Naive B cell (primary cell): ENCODE results near the gene PKMYT1. TPM values are rescaled to one million over a fixed set of nuclear protein-coding genes. Genes with fewer than 3 reads are reported as not detected.
"Not testable (repeated sequence)": the region's sequence is repeated elsewhere in the genome, so short reads cannot be mapped to it uniquely, and the experiment has no call there.

Experiments
- ATAC-seq, 2 donors: fragments of 150-1000 bp; cut with Tn5 transposase; 2 replicates each; pipeline ENCODE4 v1.10.0; 2021; ENCODE audit warnings: low read depth in 2 of 2, mild to moderate bottlenecking in 2 of 2, moderate library complexity in 2 of 2
- DNase-seq: peaks from one replicate; pipeline ENCODE4 v3.0.0; 2022
- H3K27ac Mint-ChIP-seq, 6 donors: one replicate each; pipeline ENCODE4 v1.8.0; 2020 to 2022; ENCODE audit warnings: mild to moderate bottlenecking in 6 of 6, mixed read lengths in 6 of 6, moderate library complexity in 5 of 6, inconsistent platforms in 2 of 6
- H3K27me3 Mint-ChIP-seq, 3 donors: one replicate each; pipeline ENCODE4 v1.8.0; 2021 to 2022; ENCODE audit warnings: mixed read lengths in 3 of 3, mild to moderate bottlenecking in 1 of 3
- H3K36me3 Mint-ChIP-seq, 2 donors: one replicate each; pipeline ENCODE4 v1.8.0; 2020 to 2022; ENCODE audit warnings: mixed read lengths in 2 of 2, inconsistent platforms in 1 of 2, mild to moderate bottlenecking in 1 of 2
- H3K4me1 Mint-ChIP-seq, 3 donors: one replicate each; pipeline ENCODE4 v1.8.0; 2020 to 2022; ENCODE audit warnings: mixed read lengths in 3 of 3, inconsistent platforms in 1 of 3, mild to moderate bottlenecking in 1 of 3, moderate library complexity in 1 of 3
- H3K4me3 Mint-ChIP-seq, 8 donors: one replicate each; pipeline ENCODE4 v1.8.0; 2020 to 2022; ENCODE audit warnings: mild to moderate bottlenecking in 8 of 8, mixed read lengths in 8 of 8, moderate library complexity in 8 of 8, inconsistent platforms in 2 of 8
- H3K9me3 Mint-ChIP-seq, 7 donors: one replicate each; pipeline ENCODE4 v1.8.0; 2020 to 2022; ENCODE audit warnings: mixed read lengths in 7 of 7, mild to moderate bottlenecking in 5 of 7, inconsistent platforms in 2 of 7, moderate library complexity in 1 of 7
- polyA plus RNA-seq, 6 donors: library from polyadenylated mRNA; unstranded; fragments of 300-500 nt; fragmentation: Illumina TruSeq; gene quantifications; one replicate each; pipeline ENCODE4 v1.2.3, GENCODE V29; 2021; ENCODE audit warnings: low read depth in 6 of 6

The PKMYT1 gene
- polyA plus RNA-seq, 6 donors from 2014 or later: 0.45 to 0.88 (median 0.62) TPM; not detected in 2

- peak overlapping the region in 2 of 6 donors; percentile 47 to 74 for H3K27ac Mint-ChIP-seq
- no peak for DNase-seq
- peak in 1 of 2 donors; percentile 88 for ATAC-seq
- H3K4me3 Mint-ChIP-seq: peak overlapping the region in 2 of 8 donors; percentile 42 to 45
- peaks cover 0 to 7% (median 0%) of the 10 kb centered on the region in 3 donors for H3K4me1 Mint-ChIP-seq
- H3K36me3 Mint-ChIP-seq: peaks cover 0 to 9% of the 10 kb centered on the region in 2 donors
- peaks cover 0 to 23% (median 14%) of the 10 kb centered on the region in 3 donors for H3K27me3 Mint-ChIP-seq
- no peaks in the 10 kb centered on the region for H3K9me3 Mint-ChIP-seq
Observed at GRCh38 chr16:2953706-2954627, 26.3 kb downstream of the PKMYT1 start.

GRCh38 chr16:2952679-2953078 is 27.6 kb downstream of the PKMYT1 start:
- Mint-ChIP-seq H3K36me3 (peaks cover 0 to 9% of the 10 kb centered on the region in 2 donors), H3K9me3 (no peaks in the 10 kb centered on the region), H3K27me3 (peaks cover 0 to 23% (median 14%) of the 10 kb centered on the region in 3 donors), H3K27ac (no peak overlapping the region), H3K4me3 (no peak overlapping the region), H3K4me1 (peaks cover 0 to 7% (median 0%) of the 10 kb centered on the region in 3 donors)
- no peak for DNase-seq
- ATAC-seq: no peak

- H3K4me3 Mint-ChIP-seq: no peak overlapping the region
- no peaks in the 10 kb centered on the region for H3K9me3 Mint-ChIP-seq
- peaks cover 0 to 7% (median 0%) of the 10 kb centered on the region in 3 donors for H3K4me1 Mint-ChIP-seq
- peaks cover 0 to 9% of the 10 kb centered on the region in 2 donors for H3K36me3 Mint-ChIP-seq
- ATAC-seq (no peak), DNase-seq (no peak)
- H3K27me3 Mint-ChIP-seq: peaks cover 0 to 5% (median 0%) of the 10 kb centered on the region in 3 donors
- peak overlapping the region in 1 of 6 donors; percentile 82 for H3K27ac Mint-ChIP-seq
Observed at GRCh38 chr16:2950773-2951172, 29.5 kb downstream of the PKMYT1 start.

DNA sequence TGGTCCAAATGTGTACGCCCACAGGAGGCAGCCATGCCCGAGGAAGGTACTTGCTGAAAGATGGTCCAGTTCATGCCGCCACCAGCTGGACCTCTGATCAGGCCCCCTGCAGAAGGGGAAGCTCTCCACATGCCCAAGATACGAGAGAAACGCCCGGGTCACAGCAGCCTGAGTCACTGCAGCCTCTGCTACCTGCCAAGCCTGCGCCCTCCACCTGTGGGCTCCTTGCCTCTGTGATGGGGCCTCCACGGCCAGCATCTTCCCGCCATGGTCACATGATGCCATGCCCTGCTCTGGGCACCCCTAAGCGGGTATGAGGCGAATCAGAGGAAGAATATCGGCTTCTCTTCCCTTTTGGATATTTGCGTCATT is 29.9 kb downstream of the PKMYT1 start:
- Mint-ChIP-seq H3K27ac (no peak overlapping the region), H3K9me3 (no peaks in the 10 kb centered on the region), H3K36me3 (peaks cover 0 to 9% of the 10 kb centered on the region in 2 donors), H3K27me3 (peaks cover 0 to 4% (median 0%) of the 10 kb centered on the region in 3 donors), H3K4me1 (peaks cover 0 to 7% (median 0%) of the 10 kb centered on the region in 3 donors), H3K4me3 (peak overlapping the region in 1 of 8 donors; percentile 25)
- ATAC-seq: no peak
- no peak for DNase-seq

- H3K27ac Mint-ChIP-seq: peak overlapping the region in 1 of 6 donors; percentile 92
Observed at GRCh38 chr16:2949705-2950352, 30.4 kb downstream of the PKMYT1 start.

DNA sequence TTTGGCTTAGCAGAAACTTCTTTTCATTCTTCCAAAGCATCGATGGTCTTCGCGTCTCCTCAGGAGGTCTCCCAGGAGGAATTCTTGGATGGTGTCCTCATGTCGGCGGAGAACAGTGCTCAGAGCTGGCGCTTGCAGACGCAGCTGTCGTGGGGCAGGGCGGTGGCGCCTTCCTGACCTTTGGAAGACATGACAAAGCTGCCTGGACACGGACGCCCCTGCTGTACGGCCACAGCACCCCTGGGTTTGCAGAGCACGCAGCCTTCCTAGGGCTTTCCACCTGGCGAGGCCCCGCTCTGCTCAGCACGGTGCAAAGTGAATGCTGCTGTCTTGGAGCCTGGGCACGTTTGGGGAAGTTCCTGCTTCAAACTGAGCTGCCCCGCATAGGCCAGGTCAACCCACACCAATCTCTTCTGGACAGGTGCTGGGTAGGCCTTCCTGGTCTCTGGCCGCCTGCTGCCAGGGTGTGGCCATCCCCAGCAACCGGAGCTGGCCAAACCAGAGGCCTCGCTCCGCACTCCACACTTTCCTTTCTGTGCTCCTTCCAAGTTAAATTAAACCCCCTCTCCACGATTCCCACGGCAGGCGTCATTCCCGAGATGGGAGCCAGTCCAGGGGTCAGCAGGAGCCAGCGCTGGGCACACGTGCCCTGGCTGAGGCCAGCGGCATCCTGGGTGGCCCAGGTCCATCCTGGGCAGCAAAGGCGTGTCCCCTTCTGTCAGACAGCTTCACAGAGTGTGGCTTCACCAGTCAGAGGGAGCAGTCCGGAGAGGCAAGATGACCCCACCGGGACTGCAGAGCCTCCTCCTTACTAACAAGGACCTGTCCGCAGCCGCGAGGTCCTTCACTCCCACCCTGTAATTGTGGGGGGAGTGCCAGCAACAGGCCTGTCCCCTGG is 31.2 kb downstream of the PKMYT1 start:
- H3K4me3 Mint-ChIP-seq: no peak overlapping the region
- peaks cover 0 to 4% (median 0%) of the 10 kb centered on the region in 3 donors for H3K4me1 Mint-ChIP-seq
- peaks cover 0 to under 1% (median 0%) of the 10 kb centered on the region in 3 donors for H3K27me3 Mint-ChIP-seq
- ATAC-seq (no peak), DNase-seq (no peak)
- H3K9me3 Mint-ChIP-seq: no peaks in the 10 kb centered on the region
- H3K27ac Mint-ChIP-seq: peak overlapping the region in 2 of 6 donors; percentile 29 to 44
- H3K36me3 Mint-ChIP-seq: peaks cover 0 to 9% of the 10 kb centered on the region in 2 donors

More at GRCh38 chr16:2949705-2950352, 30.4 kb downstream of the PKMYT1 start:
- ATAC-seq (no peak), DNase-seq (no peak)
- H3K36me3 Mint-ChIP-seq: peaks cover 0 to 9% of the 10 kb centered on the region in 2 donors
- peaks cover 0 to 7% (median 0%) of the 10 kb centered on the region in 3 donors for H3K4me1 Mint-ChIP-seq
- peaks cover 0 to 4% (median 0%) of the 10 kb centered on the region in 3 donors for H3K27me3 Mint-ChIP-seq
- H3K9me3 Mint-ChIP-seq: no peaks in the 10 kb centered on the region
- H3K4me3 Mint-ChIP-seq: no peak overlapping the region

GRCh38 chr16:2946649-2947048 is 33.6 kb downstream of the PKMYT1 start:
- Mint-ChIP-seq H3K36me3 (peaks cover 7 to 9% of the 10 kb centered on the region in 2 donors), H3K27me3 (no peaks in the 10 kb centered on the region), H3K9me3 (no peaks in the 10 kb centered on the region), H3K4me1 (peaks cover 0 to 4% (median 2%) of the 10 kb centered on the region in 3 donors), H3K4me3 (no peak overlapping the region), H3K27ac (peak overlapping the region in 1 of 6 donors; percentile 16)
- ATAC-seq (no peak), DNase-seq (no peak)

- DNase-seq, H3K4me1 Mint-ChIP-seq, ATAC-seq, H3K27me3 Mint-ChIP-seq, H3K9me3 Mint-ChIP-seq, H3K27ac Mint-ChIP-seq, H3K4me3 Mint-ChIP-seq, H3K36me3 Mint-ChIP-seq: not testable (repeated sequence)
Observed at GRCh38 chr16:2943716-2944115, 36.5 kb downstream of the PKMYT1 start.

- H3K27me3 Mint-ChIP-seq: no peaks in the 10 kb centered on the region
- no peak overlapping the region for H3K4me3 Mint-ChIP-seq
- no peak for DNase-seq
- peaks cover 0 to 7% (median 2%) of the 10 kb centered on the region in 3 donors for H3K4me1 Mint-ChIP-seq
- peaks cover 0 to 7% of the 10 kb centered on the region in 2 donors for H3K36me3 Mint-ChIP-seq
- no peaks in the 10 kb centered on the region for H3K9me3 Mint-ChIP-seq
- H3K27ac Mint-ChIP-seq: peak overlapping the region in 1 of 6 donors; percentile 59
- no peak for ATAC-seq
Observed at GRCh38 chr16:2942045-2942444, 38.2 kb downstream of the PKMYT1 start.

GRCh38 chr16:2939968-2940367 is 40.3 kb downstream of the PKMYT1 start:
- H3K4me3 Mint-ChIP-seq: no peak overlapping the region
- H3K36me3 Mint-ChIP-seq: peaks cover 0 to 7% of the 10 kb centered on the region in 2 donors
- peak overlapping the region in 3 of 6 donors; percentile 33 to 39 (median 37) for H3K27ac Mint-ChIP-seq
- no peaks in the 10 kb centered on the region for H3K9me3 Mint-ChIP-seq
- H3K4me1 Mint-ChIP-seq: peaks cover 0 to 7% (median 2%) of the 10 kb centered on the region in 3 donors
- H3K27me3 Mint-ChIP-seq: no peaks in the 10 kb centered on the region
- ATAC-seq (no peak), DNase-seq (no peak)

DNA sequence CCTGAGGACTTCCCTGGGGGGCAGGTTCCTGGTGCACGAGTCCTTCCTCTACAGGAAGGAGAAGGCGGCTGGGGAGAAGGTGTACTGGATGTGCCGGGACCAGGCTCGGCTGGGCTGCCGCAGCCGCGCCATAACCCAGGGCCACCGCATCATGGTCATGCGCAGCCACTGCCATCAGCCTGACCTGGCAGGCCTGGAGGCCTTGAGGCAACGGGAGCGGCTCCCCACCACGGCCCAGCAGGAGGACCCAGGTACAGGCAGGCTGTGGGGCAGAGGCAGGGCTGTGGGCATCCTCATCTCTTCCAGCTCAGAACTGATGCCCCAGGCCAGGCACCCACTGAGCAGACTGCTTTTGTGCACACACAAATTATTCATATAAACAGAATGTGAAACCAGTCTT is 42.0 kb downstream of the PKMYT1 start:
- H3K27me3 Mint-ChIP-seq: no peaks in the 10 kb centered on the region
- ATAC-seq: no peak
- H3K36me3 Mint-ChIP-seq: peaks cover 0 to 10% of the 10 kb centered on the region in 2 donors
- no peaks in the 10 kb centered on the region for H3K9me3 Mint-ChIP-seq
- DNase-seq: no peak
- no peak overlapping the region for H3K4me3 Mint-ChIP-seq
- no peak overlapping the region for H3K27ac Mint-ChIP-seq
- H3K4me1 Mint-ChIP-seq: peaks cover 0 to 7% (median 6%) of the 10 kb centered on the region in 3 donors

- H3K36me3 Mint-ChIP-seq: peaks cover 0 to 7% of the 10 kb centered on the region in 2 donors
- H3K9me3 Mint-ChIP-seq: no peaks in the 10 kb centered on the region
- DNase-seq (no peak), ATAC-seq (no peak)
- no peak overlapping the region for H3K27ac Mint-ChIP-seq
- H3K4me1 Mint-ChIP-seq: peaks cover 0 to 5% (median 4%) of the 10 kb centered on the region in 3 donors
- no peak overlapping the region for H3K4me3 Mint-ChIP-seq
- no peaks in the 10 kb centered on the region for H3K27me3 Mint-ChIP-seq
Observed at GRCh38 chr16:2937170-2937569, 43.1 kb downstream of the PKMYT1 start.
